Fibroblast of the conjunctiva (primary cell): ENCODE results near the gene CPNE8.

ENCODE experiments used
- DNase-seq: peaks from one replicate; pipeline ENCODE4 v3.0.0-alpha.2; 2010; ENCODE audit warnings: low read depth

The CPNE8 gene

GRCh38 chr12:38728894-38729293, 176.5 kb downstream of the CPNE8 start:
- no peak for DNase-seq

GRCh38 chr12:38721611-38722252, 183.7 kb downstream of the CPNE8 start:
- DNase-seq: no peak

- DNase-seq: no peak
These were observed 184.7 kb downstream of the CPNE8 start for GRCh38 chr12:38720661-38721060.

DNA sequence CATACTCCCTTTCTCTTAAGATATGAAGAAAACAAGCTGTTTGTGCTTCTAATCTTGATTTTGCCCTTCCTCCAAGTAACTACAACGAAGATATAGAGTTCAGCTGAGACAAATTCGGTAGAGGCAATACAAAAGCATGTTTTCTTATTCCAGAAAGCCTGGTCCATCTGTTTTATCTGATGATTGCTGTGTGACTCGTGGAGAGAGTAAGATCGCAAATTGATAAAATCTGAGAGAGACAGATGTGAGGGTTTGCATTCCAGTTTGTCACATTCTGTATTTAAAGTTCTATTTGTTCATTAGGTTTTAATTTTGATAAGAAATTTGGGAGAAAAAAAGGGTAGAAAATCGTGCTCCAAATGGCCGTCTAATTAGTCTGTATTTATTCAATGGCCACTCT, 192.1 kb downstream of the CPNE8 start:
- no peak for DNase-seq

GRCh38 chr12:38711054-38711453, 194.3 kb downstream of the CPNE8 start:
- peak; percentile 1 for DNase-seq

- DNase-seq: no peak
These were observed 196.9 kb downstream of the CPNE8 start for GRCh38 chr12:38708466-38708865.

DNA sequence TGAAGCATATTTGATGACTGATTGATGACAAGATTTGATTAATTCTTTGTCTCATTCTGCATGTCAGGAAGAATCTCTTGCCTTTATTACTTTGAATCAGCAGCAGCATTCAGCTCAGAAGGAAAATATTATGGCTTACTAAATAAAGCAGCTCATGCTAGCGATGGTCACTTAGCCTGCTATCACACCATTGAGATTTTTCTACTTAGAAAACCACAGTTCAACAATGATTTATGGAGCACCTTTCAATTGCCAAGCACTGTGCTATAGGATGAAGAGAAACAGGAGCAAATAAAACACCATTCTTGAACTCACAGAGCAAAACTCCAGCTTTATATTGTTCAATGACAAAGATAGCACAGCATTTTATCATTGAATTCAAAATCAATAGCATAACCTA, 197.7 kb downstream of the CPNE8 start:
- no peak for DNase-seq

DNA sequence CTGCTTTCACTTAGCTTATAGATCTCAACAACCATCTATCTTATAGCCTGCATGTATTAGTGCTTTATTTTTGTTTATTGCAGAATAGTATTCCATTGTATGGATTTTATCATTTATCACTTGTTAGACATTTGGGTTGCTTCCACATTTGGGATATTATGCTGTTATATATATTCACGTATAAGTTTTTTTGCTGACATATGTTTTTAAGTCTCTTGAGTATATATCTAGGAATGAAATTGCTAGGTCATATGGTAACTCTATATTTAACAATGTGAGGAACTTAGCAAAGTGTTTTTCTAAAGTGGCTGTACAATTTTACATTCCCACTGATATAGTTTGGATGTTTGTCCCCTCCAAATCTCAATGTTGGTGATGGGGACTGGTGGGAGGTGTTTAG, 208.1 kb downstream of the CPNE8 start:
- no peak for DNase-seq

DNA sequence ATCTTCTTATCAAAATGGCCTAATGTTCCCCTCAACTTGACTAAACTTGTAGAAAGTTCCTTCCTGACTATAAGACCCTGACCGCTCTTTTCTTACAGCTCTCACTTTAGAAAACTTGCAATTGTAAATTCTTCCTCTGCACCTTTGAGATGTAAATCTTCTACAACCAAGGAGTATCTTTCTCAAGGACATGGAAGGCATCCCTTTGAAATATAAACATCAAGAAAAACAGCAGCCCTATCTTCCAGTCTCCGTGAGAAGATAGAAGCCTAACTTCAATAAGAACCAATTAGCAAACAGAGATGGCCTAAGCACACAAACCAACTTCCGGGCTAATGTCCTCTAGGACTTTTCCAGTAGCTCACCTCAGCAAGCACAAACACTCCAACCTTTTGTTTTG, 210.3 kb downstream of the CPNE8 start:
- DNase-seq: no peak

DNA sequence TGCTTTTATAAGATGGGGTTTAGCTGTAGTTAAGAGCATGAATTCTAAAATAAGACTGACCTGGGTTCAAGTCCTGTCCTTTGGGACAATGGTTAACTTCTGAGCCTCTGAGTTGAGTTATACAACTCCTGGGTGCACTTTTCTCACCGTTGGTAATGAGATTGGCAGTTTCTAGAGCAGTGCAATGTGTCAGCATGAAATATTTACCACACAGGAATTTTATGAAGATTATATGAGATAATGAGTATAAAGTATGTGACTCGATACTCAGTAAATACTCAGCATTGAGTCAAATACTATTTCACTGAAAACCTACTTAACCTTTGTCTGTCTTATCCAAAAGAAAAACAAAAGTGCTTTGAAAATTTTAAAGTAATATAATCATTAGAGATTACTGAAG, 214.2 kb downstream of the CPNE8 start:
- DNase-seq: no peak

- no peak for DNase-seq
These were observed 214.7 kb downstream of the CPNE8 start for GRCh38 chr12:38690646-38691045.

GRCh38 chr12:38689704-38690103, 215.7 kb downstream of the CPNE8 start:
- no peak for DNase-seq

GRCh38 chr12:38689195-38689594, 216.2 kb downstream of the CPNE8 start:
- DNase-seq: no peak

- DNase-seq: no peak
These were observed 222.9 kb downstream of the CPNE8 start for GRCh38 chr12:38682521-38682920.

DNA sequence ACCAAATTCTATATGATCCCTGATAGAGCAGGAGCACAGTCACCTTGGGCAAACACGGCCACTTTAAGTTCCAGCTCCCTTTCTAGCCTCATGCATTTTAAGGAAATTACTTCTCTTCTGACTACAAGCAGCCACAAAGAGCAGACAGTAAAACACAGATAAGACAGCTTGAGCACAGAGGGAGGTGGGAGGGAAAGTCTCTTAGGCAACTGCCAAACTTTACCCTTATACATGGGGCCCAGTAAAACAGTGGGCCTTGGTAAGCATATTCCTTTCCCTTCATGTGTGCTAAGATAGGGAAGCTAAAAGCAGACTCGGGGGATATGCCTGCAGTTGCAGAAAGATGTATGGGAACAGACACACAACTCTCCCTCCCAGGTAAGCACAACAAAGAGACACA, 235.9 kb downstream of the CPNE8 start:
- no peak for DNase-seq

GRCh38 chr12:38669081-38669480, 236.3 kb downstream of the CPNE8 start:
- no peak for DNase-seq

- DNase-seq: no peak
These were observed 239.0 kb downstream of the CPNE8 start for GRCh38 chr12:38666425-38666824.

DNA sequence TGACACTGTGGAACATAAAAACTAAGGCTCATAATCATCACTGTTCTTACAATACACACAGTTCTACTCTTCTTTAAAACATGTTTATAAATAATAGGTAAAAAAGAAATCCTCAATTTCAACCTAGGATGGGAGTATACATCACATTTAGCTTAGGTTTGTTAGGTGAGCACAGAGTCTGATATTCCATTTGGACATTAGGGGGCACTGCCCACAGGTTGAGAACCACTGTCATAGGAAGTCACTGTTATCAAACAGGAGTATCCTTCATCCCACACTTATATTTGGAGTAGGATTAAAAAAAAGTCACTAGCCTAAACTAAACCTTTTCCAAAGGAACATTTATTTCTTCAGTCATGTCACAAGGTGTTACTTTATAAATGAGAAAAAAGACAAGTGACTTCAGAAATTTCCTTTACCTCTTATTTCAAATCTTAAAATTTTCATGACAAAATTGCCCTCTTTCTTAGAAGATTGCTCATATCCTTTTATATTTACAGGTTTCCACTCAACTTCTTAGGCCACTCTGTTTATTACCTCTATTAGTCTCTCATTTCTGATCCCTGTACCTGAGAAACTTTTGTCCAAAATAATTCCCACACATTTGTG, 240.6 kb downstream of the CPNE8 start:
- DNase-seq: no peak

- DNase-seq: no peak
These were observed 242.6 kb downstream of the CPNE8 start for GRCh38 chr12:38662829-38663228.

- no peak for DNase-seq
These were observed 251.7 kb downstream of the CPNE8 start for GRCh38 chr12:38653650-38654049.

- DNase-seq: no peak
These were observed 256.6 kb downstream of the CPNE8 start for GRCh38 chr12:38648813-38649212.

DNA sequence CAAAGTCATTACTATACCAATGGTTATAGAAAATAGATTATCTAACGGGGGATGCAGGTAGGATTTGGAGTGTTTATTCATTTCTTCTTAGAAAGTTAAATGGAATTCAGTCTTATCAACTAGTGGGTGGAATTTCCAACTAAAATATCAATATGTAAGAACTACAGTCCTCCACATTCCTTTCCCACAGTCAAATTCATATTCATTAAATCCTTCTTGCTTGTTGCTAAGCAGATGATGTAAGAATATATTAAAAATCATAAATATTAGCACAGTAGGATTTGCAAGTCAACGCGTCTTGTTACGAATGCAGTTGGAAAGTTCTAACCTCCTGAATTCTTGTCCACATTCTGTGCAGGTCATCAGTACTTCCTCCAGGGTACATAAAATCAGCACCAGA, 259.2 kb downstream of the CPNE8 start:
- no peak for DNase-seq

GRCh38 chr12:38639625-38640024, 265.8 kb downstream of the CPNE8 start:
- DNase-seq: no peak

DNA sequence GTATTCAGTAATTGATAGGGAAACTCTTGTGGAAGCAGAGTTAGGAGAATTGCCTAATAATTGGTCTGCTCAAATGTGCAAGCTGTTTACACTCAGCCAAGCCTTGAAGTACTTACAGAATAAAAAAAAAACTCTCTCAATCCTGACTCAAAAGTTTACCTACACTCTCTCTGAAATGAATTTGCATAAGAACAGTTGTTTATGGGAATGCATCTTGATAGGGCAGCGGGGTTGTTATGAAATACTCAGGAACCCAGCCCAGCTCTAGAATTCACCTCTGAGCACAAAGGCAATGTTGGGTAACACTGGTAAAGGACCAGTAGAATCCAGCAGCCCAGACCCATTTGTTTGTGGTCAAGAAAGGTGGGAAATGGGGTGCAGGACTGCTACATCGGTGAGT, 267.0 kb downstream of the CPNE8 start:
- DNase-seq: no peak
